HG03432 (cell line): ENCODE results near the gene ZFP90.
A peak's percentile ranks its signal among the peaks of the same experiment; 100 is the strongest.
"Not testable (repeated sequence)": the region's sequence is repeated elsewhere in the genome, so short reads cannot be mapped to it uniquely, and the experiment has no call there.

Experiments used
- ATAC-seq: cut with Tn5 transposase; IDR thresholded peaks from one replicate; pipeline ENCODE4 v1.9.1; 2021; ENCODE audit warnings: mild to moderate bottlenecking, moderate library complexity; ENCODE audit not compliant: unreplicated experiment

The ZFP90 gene

DNA sequence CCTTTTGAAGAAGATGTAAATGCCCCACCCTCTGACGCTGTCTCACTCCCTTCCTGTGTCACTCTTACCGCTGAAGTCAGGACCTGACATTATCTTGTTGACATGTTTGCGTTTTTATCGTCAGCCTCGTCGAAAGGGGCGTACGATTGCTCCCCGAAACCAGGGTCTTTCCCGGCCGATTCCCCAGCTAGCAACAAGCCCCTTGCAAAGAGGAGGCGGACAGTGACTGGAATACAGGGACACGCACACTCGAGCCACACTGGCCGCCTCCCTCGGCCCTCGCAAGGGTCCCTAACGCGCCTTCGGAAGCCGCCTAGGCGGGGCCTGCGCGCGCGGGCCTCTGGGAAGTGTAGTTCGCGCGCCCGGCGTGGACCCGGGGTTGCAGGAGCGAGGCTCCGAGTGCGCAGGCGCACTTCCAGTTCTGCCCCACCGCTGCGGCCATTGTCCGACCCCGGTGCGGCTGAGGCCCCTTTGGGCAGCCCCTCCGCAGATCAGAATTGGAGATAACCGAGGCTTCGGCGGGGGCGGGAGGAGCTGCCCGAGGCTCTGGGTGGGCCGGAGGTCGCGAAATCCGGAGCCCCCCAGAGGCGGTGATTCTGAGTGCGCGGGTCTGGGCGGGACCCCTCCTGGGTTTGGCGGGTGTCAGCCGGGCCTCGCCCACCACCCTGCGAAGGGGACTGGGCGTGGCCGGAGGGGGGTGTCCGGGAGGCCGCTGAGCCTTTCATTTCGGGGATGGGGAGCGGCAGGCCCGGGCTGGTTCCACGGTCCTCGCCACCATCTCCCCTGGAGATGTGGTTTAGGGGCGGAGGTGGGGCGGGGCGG is at the start of gene ZFP90:
TSS of gene ZFP90 (plus strand) at position 412 of the 822 bp plus-strand sequence. CDS start 502 bp downstream, outside the sequence.
- peak; percentile 92 for ATAC-seq

DNA sequence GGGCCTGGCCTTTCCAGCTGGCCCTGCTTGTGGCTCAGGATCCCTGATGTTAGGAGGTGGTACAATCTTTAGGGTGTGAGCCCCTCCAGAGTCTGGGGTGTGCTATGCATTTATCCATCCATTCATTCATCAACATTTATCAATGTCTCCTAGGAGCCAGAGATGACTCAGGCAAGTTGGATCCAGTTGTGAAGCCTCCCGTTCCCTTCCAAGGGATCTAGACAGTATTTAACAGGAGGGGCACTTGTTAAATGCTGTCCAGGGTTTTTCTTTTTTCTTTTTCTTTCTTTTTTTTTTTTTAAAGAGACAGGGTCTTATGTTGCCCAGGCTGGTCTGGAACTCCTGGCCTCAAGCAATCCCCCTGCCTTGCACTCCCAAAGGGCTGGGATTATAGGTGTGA is 48.7 kb upstream of the ZFP90 start:
- no peak for ATAC-seq

GRCh38 chr16:68490829-68491575 is 48.1 kb upstream of the ZFP90 start:
- ATAC-seq: no peak

GRCh38 chr16:68491576-68491950 is 47.5 kb upstream of the ZFP90 start:
- ATAC-seq: no peak

DNA sequence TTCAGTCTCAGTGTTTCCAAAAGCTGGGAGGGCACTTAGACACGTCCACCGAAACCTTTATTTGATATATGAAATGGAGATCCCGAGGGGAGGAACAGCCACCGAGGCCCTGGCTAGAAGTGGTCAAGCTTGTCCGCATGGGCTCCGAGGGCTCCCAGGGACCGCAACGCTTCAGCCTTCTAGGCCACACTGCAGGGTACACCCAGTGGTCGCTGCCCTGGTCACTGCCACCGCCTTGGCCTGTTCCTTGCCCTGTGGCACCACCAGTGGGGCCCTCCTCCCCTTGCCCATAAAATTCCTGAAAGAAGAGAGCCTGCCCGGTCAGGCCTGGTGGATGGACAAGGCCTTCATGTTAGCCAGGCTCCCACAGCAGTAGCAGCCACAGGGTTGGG is 46.9 kb upstream of the ZFP90 start:
- ATAC-seq: no peak

DNA sequence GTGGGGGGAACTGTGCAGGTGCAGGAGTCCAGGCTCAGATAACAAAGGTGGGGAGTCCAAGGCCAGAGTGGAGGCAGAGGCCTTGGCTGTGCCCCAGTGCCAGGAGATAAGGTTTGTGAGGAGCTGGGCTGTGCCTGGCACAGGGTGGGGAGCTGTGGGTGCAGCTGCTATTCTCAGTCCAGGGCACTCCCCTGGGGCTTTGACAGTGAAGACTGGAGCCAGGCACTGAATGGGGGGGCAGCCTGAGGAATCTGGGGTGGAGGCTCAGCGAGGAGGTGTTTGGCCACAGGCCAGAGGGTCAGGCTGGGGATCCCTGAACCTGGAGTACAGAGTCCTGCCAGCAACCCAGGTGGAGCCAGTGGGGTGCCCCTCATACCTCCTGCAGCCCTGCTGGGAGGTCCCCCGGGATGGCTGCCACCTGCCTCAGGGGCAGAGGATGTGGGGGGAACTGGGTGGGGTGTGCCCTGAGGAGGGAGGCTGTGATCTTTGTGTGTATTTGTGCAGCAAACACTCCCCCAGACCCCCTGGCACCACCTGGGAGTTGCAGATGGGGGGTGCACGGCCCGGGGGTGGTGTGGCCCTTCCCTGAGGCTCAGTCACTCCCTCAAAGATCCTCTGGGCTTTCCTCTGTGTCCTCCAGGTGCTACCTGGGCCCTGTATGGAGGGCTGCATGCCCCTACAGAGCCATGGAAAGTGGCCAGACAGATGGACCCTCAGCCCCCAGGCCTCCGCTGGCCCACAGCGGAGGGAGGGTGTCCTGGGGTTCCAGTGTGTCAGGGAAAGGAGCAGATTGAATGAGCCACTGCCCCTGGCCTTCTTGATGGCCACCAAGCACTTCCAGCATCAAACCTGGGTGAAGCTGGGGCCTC is 46.3 kb upstream of the ZFP90 start:
- no peak for ATAC-seq

DNA sequence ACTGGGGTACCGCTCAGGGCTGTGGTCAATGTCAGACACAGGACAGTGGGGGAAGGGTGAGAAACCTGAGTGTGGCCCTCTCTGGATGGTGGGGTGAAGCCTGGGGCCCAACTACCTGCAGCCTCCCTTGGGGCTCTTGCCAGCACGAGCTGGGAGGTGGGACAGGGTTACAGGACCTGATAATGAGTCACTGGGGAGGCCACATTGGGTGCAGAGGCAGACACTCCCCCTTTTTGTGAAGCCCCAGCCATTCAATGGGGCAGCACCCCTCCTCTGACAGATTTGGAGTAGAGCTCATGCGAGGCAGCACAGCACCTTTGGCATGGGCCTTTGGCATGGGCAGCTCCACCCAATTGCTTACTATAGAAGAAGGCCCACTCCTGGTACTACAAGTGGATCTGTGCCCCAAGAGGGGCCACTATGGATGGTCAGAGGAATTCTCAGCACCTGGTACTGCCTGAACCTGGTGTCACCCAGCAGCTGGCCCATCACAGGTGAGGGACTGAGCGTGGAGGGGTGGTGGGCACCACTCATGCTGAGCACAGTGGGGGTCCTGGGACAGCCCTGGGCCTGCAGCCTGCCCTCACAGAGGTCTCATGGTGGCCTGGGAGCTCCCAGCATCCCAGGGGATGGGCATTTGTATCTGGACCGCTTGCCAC is 45.5 kb upstream of the ZFP90 start:
- no peak for ATAC-seq

- not testable (repeated sequence) for ATAC-seq
Measured at GRCh38 chr16:68494261-68494660, 44.8 kb upstream of the ZFP90 start.

- no peak for ATAC-seq
Measured at GRCh38 chr16:68496689-68497088, 42.4 kb upstream of the ZFP90 start.

DNA sequence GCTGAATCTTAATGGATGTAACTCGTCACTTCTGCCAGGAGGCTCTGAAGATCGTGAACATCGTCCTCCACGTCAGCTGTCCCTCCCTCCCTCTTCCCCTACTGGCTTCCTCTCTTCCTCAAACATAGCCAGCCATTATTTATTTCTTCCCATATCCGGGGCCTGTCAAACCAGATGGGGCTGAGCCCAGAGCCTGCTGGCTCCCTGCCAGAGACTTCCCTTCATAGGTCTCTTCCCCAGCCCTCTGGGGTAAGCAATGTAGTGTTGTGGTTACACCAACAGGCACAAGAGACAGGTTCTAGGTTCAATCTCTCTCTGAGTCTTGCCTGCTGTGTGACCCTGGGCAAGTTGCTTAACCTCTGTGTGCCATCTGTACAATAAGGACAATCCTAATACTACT is 40.1 kb upstream of the ZFP90 start:
- ATAC-seq: no peak

- ATAC-seq: no peak
Measured at GRCh38 chr16:68503334-68503733, 35.8 kb upstream of the ZFP90 start.

GRCh38 chr16:68504066-68504465 is 35.0 kb upstream of the ZFP90 start:
- ATAC-seq: no peak

- ATAC-seq: no peak
Measured at GRCh38 chr16:68506331-68507053, 32.6 kb upstream of the ZFP90 start.

DNA sequence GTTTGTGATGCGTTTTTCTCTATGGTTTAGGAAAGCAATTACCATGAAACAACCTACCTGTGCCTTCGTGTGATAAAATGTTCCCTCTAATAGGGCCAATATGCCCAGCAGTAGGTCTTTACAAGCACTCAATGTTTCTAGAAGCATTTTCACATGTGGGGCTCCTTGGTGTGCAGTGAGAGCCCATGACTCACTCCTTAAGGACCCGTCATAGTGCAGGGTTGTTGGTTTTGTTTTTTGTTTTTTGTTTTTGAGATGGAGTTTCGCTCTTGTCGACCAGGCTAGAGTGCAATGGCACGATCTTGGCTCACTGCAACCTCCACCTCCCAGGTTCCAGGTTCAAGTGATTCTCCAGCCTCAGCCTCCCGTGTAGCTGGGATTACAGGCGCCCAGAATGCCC is 31.1 kb upstream of the ZFP90 start:
- ATAC-seq: no peak

DNA sequence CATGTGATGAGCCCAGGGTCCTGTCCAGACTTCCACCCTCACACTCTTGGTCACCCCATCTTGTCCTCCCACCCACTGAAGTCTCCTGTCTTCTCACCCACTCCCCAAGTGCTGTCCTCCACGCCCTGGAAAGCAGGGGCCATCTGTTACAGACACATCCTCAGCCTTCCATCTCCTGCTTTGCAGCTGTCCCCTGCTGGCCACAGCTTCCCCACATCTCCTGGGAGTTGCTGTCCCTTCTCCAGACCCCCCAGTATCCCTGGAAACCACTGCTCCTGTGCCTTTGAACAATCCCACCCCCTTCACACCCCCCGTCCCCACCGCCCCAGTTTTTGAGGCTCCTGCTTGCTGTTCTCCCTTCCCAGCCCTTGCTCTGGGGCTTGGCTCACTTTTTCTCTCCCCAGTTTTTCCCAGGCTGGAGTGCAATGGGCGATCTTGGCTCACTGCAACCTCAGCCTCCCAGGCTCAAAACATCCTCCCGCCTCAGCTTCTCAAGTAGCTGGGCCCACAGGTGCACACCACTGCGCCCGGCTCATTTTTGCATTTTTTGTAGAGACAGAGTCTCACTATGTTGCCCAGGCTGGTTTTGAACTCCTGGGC is 30.4 kb upstream of the ZFP90 start:
- no peak for ATAC-seq

DNA sequence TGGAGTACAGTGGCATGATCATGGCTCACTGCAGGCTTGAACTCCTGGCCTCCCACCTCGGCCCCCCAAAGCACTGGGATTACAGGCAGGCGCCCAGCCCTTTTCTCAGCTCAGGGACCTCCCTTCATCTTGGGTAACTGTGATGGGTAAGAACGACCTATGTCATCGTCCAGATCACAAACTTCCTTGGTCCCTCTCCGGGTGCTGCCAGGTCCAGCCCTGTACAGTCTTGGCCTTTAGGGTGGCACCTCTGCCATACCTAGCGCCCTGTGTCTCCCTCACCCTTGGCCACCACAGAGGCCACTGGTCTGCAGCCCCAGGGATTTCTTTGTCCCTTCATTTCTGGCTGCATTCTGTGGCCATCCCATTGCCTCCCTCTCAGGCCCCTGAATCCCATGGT is 29.7 kb upstream of the ZFP90 start:
- ATAC-seq: no peak

DNA sequence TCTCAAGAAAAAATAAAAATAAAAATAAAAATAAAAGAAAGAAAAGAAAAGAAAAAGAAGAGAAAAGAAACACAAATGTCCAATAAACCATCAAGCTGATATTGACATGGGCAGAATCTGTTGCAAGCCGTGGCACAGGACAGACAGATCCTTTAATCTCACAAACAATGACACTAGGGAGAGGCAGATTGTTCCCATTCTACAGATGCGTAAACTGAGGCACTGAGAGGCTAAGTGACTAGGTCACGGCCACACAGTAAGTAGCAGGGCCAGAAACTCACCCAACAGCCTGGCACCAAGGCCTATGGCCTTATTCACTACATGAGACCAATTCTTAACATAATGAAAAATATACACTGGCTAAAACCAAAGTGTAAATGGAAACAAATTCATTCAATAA is 28.3 kb upstream of the ZFP90 start:
- ATAC-seq: no peak

GRCh38 chr16:68512183-68512582 is 26.9 kb upstream of the ZFP90 start:
- no peak for ATAC-seq

DNA sequence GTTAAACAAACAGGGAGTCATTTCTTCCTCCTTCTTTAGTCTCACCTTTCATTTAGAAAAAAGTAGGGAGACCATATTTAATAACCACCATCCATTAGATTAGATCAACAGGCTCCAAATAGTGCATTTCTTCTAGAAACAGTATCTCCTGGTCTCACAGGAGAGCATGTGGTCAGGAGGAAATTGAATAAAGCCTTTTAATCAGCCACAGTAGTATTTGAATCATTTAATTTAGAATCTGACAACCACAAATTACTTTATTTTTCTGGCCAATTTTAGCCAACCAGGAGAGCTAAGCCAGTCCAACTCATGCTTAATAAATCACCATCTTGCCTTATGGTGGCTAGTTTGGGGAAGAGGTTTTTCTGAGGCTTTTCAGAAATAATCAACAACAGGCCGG is 26.3 kb upstream of the ZFP90 start:
- ATAC-seq: no peak

- no peak for ATAC-seq
Measured at GRCh38 chr16:68514511-68514910, 24.6 kb upstream of the ZFP90 start.
